Type B pancreatic cell (in vitro differentiated cells): ENCODE results near the gene ITPKB. TPM values are rescaled to one million over a fixed set of nuclear protein-coding genes. Genes with fewer than 3 reads are reported as not detected.

Experiments
- DNase-seq: peaks from one replicate; pipeline ENCODE4 v3.0.0; 2021; ENCODE audit warnings: mixed read lengths; ENCODE audit not compliant: unreplicated experiment; ENCODE audit errors: extremely low spot score
- H3K27ac Mint-ChIP-seq: 2 replicates; pipeline ENCODE4 v1.8.0; 2021; ENCODE audit warnings: mild to moderate bottlenecking, mixed read lengths
- H3K27me3 Mint-ChIP-seq: 2 replicates; pipeline ENCODE4 v1.8.0; 2021; ENCODE audit warnings: mixed read lengths
- H3K36me3 Mint-ChIP-seq: 2 replicates; pipeline ENCODE4 v1.8.0; 2021; ENCODE audit warnings: mixed read lengths
- H3K4me1 Mint-ChIP-seq: one replicate; pipeline ENCODE4 v1.8.0; 2021; ENCODE audit warnings: mixed read lengths; ENCODE audit not compliant: unreplicated experiment
- H3K4me3 Mint-ChIP-seq: 2 replicates; pipeline ENCODE4 v1.8.0; 2021; ENCODE audit warnings: mild to moderate bottlenecking, mixed read lengths
- H3K9me3 Mint-ChIP-seq: 2 replicates; pipeline ENCODE4 v1.8.0; 2021; ENCODE audit warnings: mixed read lengths
- CTCF ChIP-seq: fragments of 200-600 bp; sonication (generic); conservative IDR thresholded peaks from 2 replicates; pipeline ENCODE4 v1.5.0; 2021; ENCODE audit warnings: antibody characterized with exemption, mild to moderate bottlenecking
- total RNA-seq: library from RNA; stranded (reverse); gene quantifications from 2 replicates; pipeline ENCODE4 v1.2.1, GENCODE V29; 2021; ENCODE audit warnings: low replicate concordance

The ITPKB gene
- total RNA-seq, 1 donor from 2014 or later, result 31.4 TPM

- H3K27me3 Mint-ChIP-seq, result no peaks in the 10 kb centered on the region
- H3K36me3 Mint-ChIP-seq, result peaks cover 9% of the 10 kb centered on the region
- H3K4me1 Mint-ChIP-seq, result peaks cover 8% of the 10 kb centered on the region
- H3K4me3 Mint-ChIP-seq, result no peak overlapping the region
- no peak for DNase-seq
- no peak overlapping the region for H3K27ac Mint-ChIP-seq
- no peak for TF ChIP-seq CTCF
- H3K9me3 Mint-ChIP-seq, result no peaks in the 10 kb centered on the region
Observed at GRCh38 chr1:226633541-226634165, 105.4 kb downstream of the ITPKB start.

- no peak overlapping the region for H3K4me3 Mint-ChIP-seq
Observed at GRCh38 chr1:226632922-226633351, 106.1 kb downstream of the ITPKB start.

GRCh38 chr1:226632169-226632879, 106.8 kb downstream of the ITPKB start:
- Mint-ChIP-seq H3K4me3 (no peak overlapping the region), H3K36me3 (peaks cover 9% of the 10 kb centered on the region), H3K27me3 (no peaks in the 10 kb centered on the region), H3K27ac (no peak overlapping the region), H3K4me1 (peaks cover 15% of the 10 kb centered on the region), H3K9me3 (no peaks in the 10 kb centered on the region)
- no peak for DNase-seq
- no peak for TF ChIP-seq CTCF

More at GRCh38 chr1:226632922-226633351, 106.1 kb downstream of the ITPKB start:
- TF ChIP-seq CTCF, result no peak
- no peaks in the 10 kb centered on the region for H3K9me3 Mint-ChIP-seq
- no peak for DNase-seq
- no peak overlapping the region for H3K27ac Mint-ChIP-seq
- no peaks in the 10 kb centered on the region for H3K27me3 Mint-ChIP-seq
- H3K4me1 Mint-ChIP-seq, result peaks cover 13% of the 10 kb centered on the region
- peaks cover 9% of the 10 kb centered on the region for H3K36me3 Mint-ChIP-seq

GRCh38 chr1:226631229-226632000, 107.7 kb downstream of the ITPKB start:
- H3K27me3 Mint-ChIP-seq, result peaks cover 3% of the 10 kb centered on the region
- H3K9me3 Mint-ChIP-seq, result no peaks in the 10 kb centered on the region
- TF ChIP-seq CTCF, result no peak
- peaks cover 4% of the 10 kb centered on the region for H3K36me3 Mint-ChIP-seq
- no peak overlapping the region for H3K4me3 Mint-ChIP-seq
- no peak for DNase-seq
- H3K4me1 Mint-ChIP-seq, result peaks cover 20% of the 10 kb centered on the region
- no peak overlapping the region for H3K27ac Mint-ChIP-seq

- peaks cover 20% of the 10 kb centered on the region for H3K4me1 Mint-ChIP-seq
- H3K27ac Mint-ChIP-seq, result no peak overlapping the region
- H3K36me3 Mint-ChIP-seq, result peaks cover 4% of the 10 kb centered on the region
- DNase-seq, result no peak
- no peak overlapping the region for H3K4me3 Mint-ChIP-seq
- no peak for TF ChIP-seq CTCF
- H3K9me3 Mint-ChIP-seq, result no peaks in the 10 kb centered on the region
- peaks cover 3% of the 10 kb centered on the region for H3K27me3 Mint-ChIP-seq
Observed at GRCh38 chr1:226630592-226630991, 108.5 kb downstream of the ITPKB start.
